HepG2 (cell line): ENCODE data around the gene SPATA31E1. TPM values are rescaled to one million over a fixed set of nuclear protein-coding genes. Genes with fewer than 3 reads are reported as not detected.

Experiments
- ATAC-seq: fragments of 200-7000 bp; cut with Tn5 transposase; 3 replicates; pipeline ENCODE4 v1.9.1; 2020; ENCODE audit warnings: mild to moderate bottlenecking, moderate library complexity
- BruUV-seq: library from RNA; stranded (reverse); fragments of 400-500 nt; replicated peaks from 2 replicates; lab custom pipeline; 2021; lab: Mats Ljungman, UMichigan
- CTCF ChIA-PET: fragments of 300-600 bp; formaldehyde crosslinking; extraction: SDS; loops from one replicate; lab custom pipeline; 2021; ENCODE audit warnings: low total read pairs, inconsistent platforms, low intra/inter-chr PET ratio; lab: Yijun Ruan, JAX
- POLR2A ChIA-PET: fragments of 350-600 bp; sonication (Branson Sonifier 250); formaldehyde crosslinking; loops from one replicate; lab custom pipeline; 2020; ENCODE audit warnings: antibody characterized with exemption, inconsistent platforms; lab: Yijun Ruan, JAX
- DNase-seq: peaks from one replicate; pipeline ENCODE4 v3.0.0-alpha.2; 2015; ENCODE audit warnings: low spot score
- FAIRE-seq: peaks from 3 replicates; lab custom pipeline; 2011; peaks lifted over from hg19 to GRCh38; lab: Jason Lieb, UNC
- H2AFZ ChIP-seq: one replicate; pipeline ENCODE4 v1.6.1; 2011; ENCODE audit warnings: low read length, inconsistent platforms
- H3K27ac ChIP-seq: fragments of 300-600 bp; 3 replicates; pipeline ENCODE4 v1.8.0; 2011; ENCODE audit warnings: mixed run types, mild to moderate bottlenecking, mixed read lengths, low read length, inconsistent platforms; ENCODE audit not compliant: insufficient read depth; ENCODE audit errors: extremely low read length
- H3K27me3 ChIP-seq, 2 experiments: fragments of 200-600 bp in 1 of 2; 2 replicates in 1 of 2; 3 replicates in 1 of 2; pipeline versions ENCODE4 v1.6.0 to v1.8.0; 2011; ENCODE audit warnings: low read length in 2 of 2, mild to moderate bottlenecking in 2 of 2, moderate library complexity in 2 of 2, inconsistent platforms in 1 of 2; ENCODE audit not compliant: insufficient read depth in 2 of 2, control insufficient read depth in 1 of 2
- H3K36me3 ChIP-seq, 2 experiments: fragments of 200-600 bp in 1 of 2; replicated peaks in 1 of 2; 2 replicates in 1 of 2; 3 replicates in 1 of 2; pipeline versions ENCODE4 v1.5.1 to v1.8.0; 2011; ENCODE audit warnings: low read length in 2 of 2, inconsistent platforms in 1 of 2; ENCODE audit not compliant: insufficient read depth in 2 of 2, control insufficient read depth in 1 of 2
- H3K4me1 ChIP-seq: 2 replicates; pipeline ENCODE4 v1.5.1; 2012; ENCODE audit warnings: low read length, inconsistent platforms; ENCODE audit not compliant: insufficient read depth
- H3K4me2 ChIP-seq: 2 replicates; pipeline ENCODE4 v1.6.0; 2011; ENCODE audit warnings: low read depth, low read length, inconsistent platforms
- H3K4me3 ChIP-seq, 3 experiments: fragments of 200-600 bp in 1 of 3; sonication (generic), shearing (Covaris generic) in 1 of 3; replicated peaks in 1 of 3; 2 replicates each; pipeline ENCODE4 v1.5.1; 2011 to 2016; ENCODE audit warnings: low read length in 3 of 3, inconsistent platforms in 2 of 3, low read depth in 2 of 3, mild to moderate bottlenecking in 2 of 3, control low read depth in 1 of 3, mixed read lengths in 1 of 3; ENCODE audit not compliant: insufficient read depth in 1 of 3
- H3K79me2 ChIP-seq: one replicate; pipeline ENCODE4 v1.6.1; 2011; ENCODE audit warnings: low read length, inconsistent platforms; ENCODE audit not compliant: insufficient read depth
- H3K9ac ChIP-seq: 2 replicates; pipeline ENCODE4 v1.6.0; 2011; ENCODE audit warnings: mild to moderate bottlenecking, low read depth, low read length, inconsistent platforms; ENCODE audit not compliant: insufficient read depth
- H3K9me3 ChIP-seq: 2 replicates; pipeline ENCODE4 v1.5.1; 2012; ENCODE audit warnings: mild to moderate bottlenecking, low read length
- H4K20me1 ChIP-seq: 2 replicates; pipeline ENCODE4 v1.6.0; 2011; ENCODE audit warnings: inconsistent platforms, mild to moderate bottlenecking, low read length, moderate library complexity; ENCODE audit not compliant: insufficient read depth
- ARNTL ChIP-seq: sonication (generic); formaldehyde crosslinking; IDR thresholded peaks from 2 replicates; pipeline ENCODE4 v1.4.0; 2020; ENCODE audit warnings: mild to moderate bottlenecking, missing genetic modification reagents
- FOXP1 ChIP-seq, 2 experiments: fragments of 450-650 bp in 1 of 2; IDR thresholded peaks; 2 replicates each; pipeline ENCODE4 v1.6.1; 2017 to 2018; ENCODE audit warnings: antibody characterized with exemption in 1 of 2
- KAT2B ChIP-seq: fragments of 150-350 bp; IDR thresholded peaks from 2 replicates; pipeline ENCODE4 v1.6.1; 2014; ENCODE audit warnings: low read depth, low read length, borderline replicate concordance
- SNRNP70 ChIP-seq: fragments of 200-400 bp; formaldehyde crosslinking; IDR thresholded peaks from 2 replicates; pipeline ENCODE4 v1.6.1; 2017; ENCODE audit warnings: mild to moderate bottlenecking, low read depth, low read length, moderate library complexity
- TGIF2 ChIP-seq: IDR thresholded peaks from 2 replicates; pipeline ENCODE4 v1.6.1; 2016; ENCODE audit warnings: control low read depth, missing compliant biosample characterization
- ZBTB7A ChIP-seq: sonication (generic); formaldehyde crosslinking; IDR thresholded peaks from 2 replicates; pipeline ENCODE4 v1.8.0; 2022; ENCODE audit warnings: mild to moderate bottlenecking, missing genetic modification reagents
- ZBTB7B ChIP-seq: sonication (generic); formaldehyde crosslinking; IDR thresholded peaks from 2 replicates; pipeline ENCODE4 v1.4.0; 2020; ENCODE audit warnings: missing genetic modification reagents
- ZFP82 ChIP-seq: sonication (generic); formaldehyde crosslinking; IDR thresholded peaks from 2 replicates; pipeline ENCODE4 v1.5.1; 2020; ENCODE audit warnings: mild to moderate bottlenecking, missing genetic modification reagents, borderline replicate concordance
- ZNF274 ChIP-seq: sonication (generic); formaldehyde crosslinking; IDR thresholded peaks from 2 replicates; pipeline ENCODE4 v1.5.1; 2020; ENCODE audit warnings: mild to moderate bottlenecking, missing genetic modification reagents
- ZNF326 ChIP-seq: sonication (generic); formaldehyde crosslinking; IDR thresholded peaks from 2 replicates; pipeline ENCODE4 v1.4.0; 2020; ENCODE audit warnings: missing genetic modification reagents, borderline replicate concordance
- ZNF569 ChIP-seq: sonication (generic); formaldehyde crosslinking; IDR thresholded peaks from 2 replicates; pipeline ENCODE4 v1.5.0; 2020; ENCODE audit warnings: mild to moderate bottlenecking, missing genetic modification reagents, moderate library complexity, borderline replicate concordance
- ZNF615 ChIP-seq: sonication (generic); formaldehyde crosslinking; IDR thresholded peaks from 2 replicates; pipeline ENCODE4 v1.5.0; 2020; ENCODE audit warnings: mild to moderate bottlenecking, missing genetic modification reagents, borderline replicate concordance
- ZNF670 ChIP-seq: sonication (generic); formaldehyde crosslinking; IDR thresholded peaks from 2 replicates; pipeline ENCODE4 v1.8.0; 2022; ENCODE audit warnings: mild to moderate bottlenecking, missing genetic modification reagents, borderline replicate concordance
- ZNF839 ChIP-seq: sonication (generic); formaldehyde crosslinking; IDR thresholded peaks from 2 replicates; pipeline ENCODE4 v1.4.0; 2020; ENCODE audit warnings: missing genetic modification reagents, mild to moderate bottlenecking, borderline replicate concordance
- WGBS: methylation state at CpG from one replicate; pipeline ENCODE4 v1.1.6; 2017; ENCODE audit warnings: low lambda C conversion rate; 5-methylcytosine and 5-hydroxymethylcytosine counted together
- in situ Hi-C: cut with HindIII; loops from 2 replicates; pipeline ENCODE4 v1.10.0; 2017; ENCODE audit warnings: low pct_unique_long_range_greater_than_20kb; ENCODE audit not compliant: extremely low pct_ligation_motif_present
- intact Hi-C: fragments of 100-400 bp; cut with micrococcal nuclease; formaldehyde crosslinking; loops from one replicate; pipeline ENCODE4 v1.10.0; 2022; ENCODE audit not compliant: unreplicated experiment
- polyA plus RNA-seq, 8 experiments: library from polyadenylated mRNA; depleted of rRNA in 3 of 8; stranded (reverse) in 7 of 8; unstranded in 1 of 8; fragments of >200 nt; fragmentation: Illumina TruSeq in 4 of 8; extraction: Trizol in 4 of 8; gene quantifications; 2 replicates each; pipeline versions ENCODE4 v1.2.1 to v1.2.3, GENCODE V29; 2011 to 2016; ENCODE audit warnings: low read depth in 4 of 8, missing spikeins in 1 of 8, mixed read lengths in 1 of 8; ENCODE audit not compliant: insufficient read depth in 1 of 8
- total RNA-seq, 5 experiments: library from RNA; depleted of rRNA; stranded (reverse); fragments of >200 nt; fragmentation: Illumina TruSeq; extraction: Trizol; gene quantifications; 2 replicates each; pipeline ENCODE4 v1.2.3, GENCODE V29; 2016; ENCODE audit warnings: low read depth in 1 of 5
- TF ChIP-seq, protein P1 (sequence below): sonication (generic); formaldehyde crosslinking; IDR thresholded peaks from 2 replicates; pipeline ENCODE4 v1.5.0; 2020; ENCODE audit warnings: mild to moderate bottlenecking, low read depth, missing genetic modification reagents, borderline replicate concordance
- TF ChIP-seq, protein P2 (sequence below): sonication (generic); formaldehyde crosslinking; IDR thresholded peaks from 2 replicates; pipeline ENCODE4 v1.5.0; 2020; ENCODE audit warnings: mild to moderate bottlenecking, missing genetic modification reagents, borderline replicate concordance

Gene SPATA31E1
- total and polyA plus RNA-seq, 2 of the 13 experiments (the other 11 are each of a cell fraction or from before 2014, with no cell fraction given) = not detected

DNA sequence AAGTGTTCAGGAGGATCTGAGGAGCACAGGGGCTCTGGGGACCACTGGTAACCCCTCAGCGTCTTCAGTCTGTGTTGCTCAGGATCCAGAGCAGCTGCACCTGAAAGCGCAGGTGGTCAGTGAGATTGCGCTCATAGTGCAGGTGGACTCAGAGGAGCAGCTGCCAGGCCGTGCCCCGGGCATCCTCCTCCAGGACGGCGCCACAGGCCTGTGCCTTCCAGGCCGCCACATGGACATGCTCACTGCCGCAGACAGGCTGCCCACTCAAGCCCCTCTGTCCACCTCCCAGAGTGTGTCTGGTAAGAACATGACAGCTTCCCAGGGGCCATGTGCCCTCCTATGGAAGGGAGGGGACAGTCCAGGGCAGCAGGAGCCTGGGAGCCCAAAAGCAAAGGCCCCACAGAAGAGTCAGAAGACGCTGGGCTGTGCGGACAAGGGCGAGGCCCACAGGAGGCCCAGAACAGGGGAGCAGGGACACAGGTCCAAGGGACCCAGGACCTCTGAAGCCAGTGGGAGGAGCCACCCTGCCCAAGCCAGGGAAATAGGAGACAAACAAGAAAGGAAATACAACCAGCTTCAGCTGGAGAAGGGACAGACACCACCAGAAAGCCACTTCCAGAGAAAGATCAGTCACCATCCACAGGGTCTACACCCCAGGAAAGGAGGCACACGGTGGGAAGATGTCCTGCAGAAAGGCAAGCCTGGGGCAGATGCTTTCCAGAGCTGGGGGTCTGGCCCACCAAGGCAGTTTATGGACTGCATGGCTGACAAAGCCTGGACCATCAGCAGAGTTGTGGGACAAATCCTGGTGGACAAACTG is 5.2 kb downstream of the SPATA31E1 start:
- Histone ChIP-seq H3K4me1 (no peaks in the 10 kb centered on the region), H4K20me1 (no peaks in the 10 kb centered on the region), H3K4me3 (no peak overlapping the region), H3K9ac (no peak overlapping the region), H3K4me2 (no peak overlapping the region), H2AFZ (no peak overlapping the region), H3K9me3 (no peaks in the 10 kb centered on the region), H3K79me2 (no peaks in the 10 kb centered on the region), H3K36me3 (no peaks in the 10 kb centered on the region), H3K27me3 (peaks cover 4 to 41% of the 10 kb centered on the region in 2 experiments; a peak in 4 of 5 replicates), H3K27ac (no peak overlapping the region)
- ChIA-PET CTCF (no interaction called here), POLR2A (no interaction called here)
- FAIRE-seq (no peak), DNase-seq (no peak), ATAC-seq (no peak)
- intact Hi-C loops (no loop called here), in situ Hi-C loops (no loop called here)
- BruUV-seq = no TSS peak
- WGBS = 40% methylated on average over 8 of the region's 13 CpGs
- TF ChIP-seq ZNF569 (CRISPR knock-in tag) (no peak), SNRNP70 (no peak), ZNF839 (CRISPR knock-in tag) (no peak), ZNF670 (CRISPR knock-in tag) (no peak), ARNTL (CRISPR knock-in tag) (no peak), ZNF274 (CRISPR knock-in tag) (no peak), ZBTB7A (CRISPR knock-in tag) (no peak), ZFP82 (CRISPR knock-in tag) (no peak), KAT2B (no peak), ZNF326 (CRISPR knock-in tag) (no peak), FOXP1 (IDR thresholded peaks at IDR 0.05) (no peak), FOXP1 (CRISPR knock-in tag; IDR thresholded peaks at IDR 0.05) (no peak), ZBTB7B (CRISPR knock-in tag) (no peak), ZNF615 (no peak), TGIF2 (CRISPR knock-in tag) (no peak)
- TF ChIP-seq, protein P1, sequence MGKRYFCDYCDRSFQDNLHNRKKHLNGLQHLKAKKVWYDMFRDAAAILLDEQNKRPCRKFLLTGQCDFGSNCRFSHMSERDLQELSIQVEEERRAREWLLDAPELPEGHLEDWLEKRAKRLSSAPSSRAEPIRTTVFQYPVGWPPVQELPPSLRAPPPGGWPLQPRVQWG = no peak
- TF ChIP-seq, protein P2, sequence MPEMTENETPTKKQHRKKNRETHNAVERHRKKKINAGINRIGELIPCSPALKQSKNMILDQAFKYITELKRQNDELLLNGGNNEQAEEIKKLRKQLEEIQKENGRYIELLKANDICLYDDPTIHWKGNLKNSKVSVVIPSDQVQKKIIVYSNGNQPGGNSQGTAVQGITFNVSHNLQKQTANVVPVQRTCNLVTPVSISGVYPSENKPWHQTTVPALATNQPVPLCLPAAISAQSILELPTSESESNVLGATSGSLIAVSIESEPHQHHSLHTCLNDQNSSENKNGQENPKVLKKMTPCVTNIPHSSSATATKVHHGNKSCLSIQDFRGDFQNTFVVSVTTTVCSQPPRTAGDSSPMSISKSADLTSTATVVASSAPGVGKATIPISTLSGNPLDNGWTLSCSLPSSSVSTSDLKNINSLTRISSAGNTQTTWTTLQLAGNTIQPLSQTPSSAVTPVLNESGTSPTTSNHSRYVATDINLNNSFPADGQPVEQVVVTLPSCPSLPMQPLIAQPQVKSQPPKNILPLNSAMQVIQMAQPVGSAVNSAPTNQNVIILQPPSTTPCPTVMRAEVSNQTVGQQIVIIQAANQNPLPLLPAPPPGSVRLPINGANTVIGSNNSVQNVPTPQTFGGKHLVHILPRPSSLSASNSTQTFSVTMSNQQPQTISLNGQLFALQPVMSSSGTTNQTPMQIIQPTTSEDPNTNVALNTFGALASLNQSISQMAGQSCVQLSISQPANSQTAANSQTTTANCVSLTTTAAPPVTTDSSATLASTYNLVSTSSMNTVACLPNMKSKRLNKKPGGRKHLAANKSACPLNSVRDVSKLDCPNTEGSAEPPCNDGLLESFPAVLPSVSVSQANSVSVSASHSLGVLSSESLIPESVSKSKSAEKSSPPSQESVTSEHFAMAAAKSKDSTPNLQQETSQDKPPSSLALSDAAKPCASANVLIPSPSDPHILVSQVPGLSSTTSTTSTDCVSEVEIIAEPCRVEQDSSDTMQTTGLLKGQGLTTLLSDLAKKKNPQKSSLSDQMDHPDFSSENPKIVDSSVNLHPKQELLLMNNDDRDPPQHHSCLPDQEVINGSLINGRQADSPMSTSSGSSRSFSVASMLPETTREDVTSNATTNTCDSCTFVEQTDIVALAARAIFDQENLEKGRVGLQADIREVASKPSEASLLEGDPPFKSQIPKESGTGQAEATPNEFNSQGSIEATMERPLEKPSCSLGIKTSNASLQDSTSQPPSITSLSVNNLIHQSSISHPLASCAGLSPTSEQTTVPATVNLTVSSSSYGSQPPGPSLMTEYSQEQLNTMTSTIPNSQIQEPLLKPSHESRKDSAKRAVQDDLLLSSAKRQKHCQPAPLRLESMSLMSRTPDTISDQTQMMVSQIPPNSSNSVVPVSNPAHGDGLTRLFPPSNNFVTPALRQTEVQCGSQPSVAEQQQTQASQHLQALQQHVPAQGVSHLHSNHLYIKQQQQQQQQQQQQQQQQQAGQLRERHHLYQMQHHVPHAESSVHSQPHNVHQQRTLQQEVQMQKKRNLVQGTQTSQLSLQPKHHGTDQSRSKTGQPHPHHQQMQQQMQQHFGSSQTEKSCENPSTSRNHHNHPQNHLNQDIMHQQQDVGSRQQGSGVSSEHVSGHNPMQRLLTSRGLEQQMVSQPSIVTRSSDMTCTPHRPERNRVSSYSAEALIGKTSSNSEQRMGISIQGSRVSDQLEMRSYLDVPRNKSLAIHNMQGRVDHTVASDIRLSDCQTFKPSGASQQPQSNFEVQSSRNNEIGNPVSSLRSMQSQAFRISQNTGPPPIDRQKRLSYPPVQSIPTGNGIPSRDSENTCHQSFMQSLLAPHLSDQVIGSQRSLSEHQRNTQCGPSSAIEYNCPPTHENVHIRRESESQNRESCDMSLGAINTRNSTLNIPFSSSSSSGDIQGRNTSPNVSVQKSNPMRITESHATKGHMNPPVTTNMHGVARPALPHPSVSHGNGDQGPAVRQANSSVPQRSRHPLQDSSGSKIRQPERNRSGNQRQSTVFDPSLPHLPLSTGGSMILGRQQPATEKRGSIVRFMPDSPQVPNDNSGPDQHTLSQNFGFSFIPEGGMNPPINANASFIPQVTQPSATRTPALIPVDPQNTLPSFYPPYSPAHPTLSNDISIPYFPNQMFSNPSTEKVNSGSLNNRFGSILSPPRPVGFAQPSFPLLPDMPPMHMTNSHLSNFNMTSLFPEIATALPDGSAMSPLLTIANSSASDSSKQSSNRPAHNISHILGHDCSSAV (CRISPR knock-in tag) = no peak
